Non-pigmented ciliary epithelial cell (primary cell): ENCODE measurements around the gene L3MBTL3.
"Not testable (repeated sequence)": the region's sequence is repeated elsewhere in the genome, so short reads cannot be mapped to it uniquely, and the experiment has no call there.

Experiments
- DNase-seq: peaks from one replicate; pipeline ENCODE4 v3.0.0-alpha.2; 2010; ENCODE audit warnings: low read depth

L3MBTL3 gene

GRCh38 chr6:130076512-130076911 lies 58.1 kb downstream of the L3MBTL3 start:
- no peak for DNase-seq

- DNase-seq, result no peak
These were observed 72.4 kb downstream of the L3MBTL3 start for GRCh38 chr6:130090796-130091195.

DNA sequence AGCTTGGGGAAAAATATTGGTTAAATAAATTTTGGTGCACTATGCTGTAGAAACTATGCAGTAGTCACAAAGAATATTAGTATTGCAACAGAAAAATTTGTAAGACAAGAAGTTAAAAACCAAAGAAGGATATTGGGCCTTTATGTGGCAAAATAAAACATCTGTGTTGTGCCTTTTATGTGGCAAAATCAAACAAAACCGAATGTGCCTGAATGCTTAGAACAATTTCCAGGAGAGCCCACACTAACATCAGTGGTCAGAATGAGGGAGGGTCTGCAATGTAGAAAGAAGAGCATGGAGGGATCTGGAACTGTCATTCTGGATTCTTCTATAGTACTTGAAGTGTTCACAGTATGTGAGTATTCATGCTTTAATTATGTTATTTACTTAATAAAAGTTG lies 75.2 kb downstream of the L3MBTL3 start:
- DNase-seq, result no peak

DNA sequence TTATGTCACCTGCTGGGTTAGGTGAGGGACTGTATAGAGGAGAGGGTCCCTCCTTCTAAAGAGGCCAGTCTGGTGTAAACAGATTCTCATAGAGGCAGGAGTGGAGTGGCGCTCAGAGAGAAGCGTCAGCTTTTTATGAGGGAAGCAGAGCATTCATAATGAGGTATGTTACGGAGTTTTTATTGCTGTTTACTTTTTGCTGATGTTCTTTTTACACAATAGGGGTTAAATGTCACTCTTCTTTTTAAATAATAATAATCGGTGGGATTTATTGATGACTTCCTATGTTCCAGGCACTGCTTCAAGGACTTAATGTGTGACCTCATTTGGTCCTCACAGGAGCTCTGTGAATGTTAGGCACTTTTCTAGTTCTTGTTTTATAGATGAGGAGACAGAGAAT lies 79.9 kb downstream of the L3MBTL3 start:
- DNase-seq, result no peak

GRCh38 chr6:130099119-130099518 lies 80.7 kb downstream of the L3MBTL3 start:
- no peak for DNase-seq

- no peak for DNase-seq
These were observed 87.8 kb downstream of the L3MBTL3 start for GRCh38 chr6:130105996-130106704.

DNA sequence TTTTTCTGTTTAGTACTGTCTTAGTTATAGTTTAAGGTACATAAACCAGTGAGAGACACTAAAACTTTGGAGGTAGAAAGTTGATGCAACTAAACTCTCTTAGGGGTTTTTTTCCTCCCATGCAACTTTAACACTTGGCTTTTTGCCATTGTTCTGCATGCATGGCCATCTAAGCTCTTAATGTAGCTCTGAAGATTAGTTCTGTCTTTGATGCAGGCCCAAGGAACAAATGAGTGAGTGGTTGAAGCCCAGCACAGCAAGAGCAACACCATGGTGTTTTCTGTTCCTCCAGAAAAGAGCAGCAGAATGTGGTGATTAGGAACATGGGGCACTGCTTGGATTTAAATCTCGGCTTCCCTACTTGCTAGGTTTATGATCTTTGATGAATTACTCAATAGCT lies 89.3 kb downstream of the L3MBTL3 start:
- no peak for DNase-seq

- DNase-seq, result no peak
These were observed 92.7 kb downstream of the L3MBTL3 start for GRCh38 chr6:130111031-130111430.

DNA sequence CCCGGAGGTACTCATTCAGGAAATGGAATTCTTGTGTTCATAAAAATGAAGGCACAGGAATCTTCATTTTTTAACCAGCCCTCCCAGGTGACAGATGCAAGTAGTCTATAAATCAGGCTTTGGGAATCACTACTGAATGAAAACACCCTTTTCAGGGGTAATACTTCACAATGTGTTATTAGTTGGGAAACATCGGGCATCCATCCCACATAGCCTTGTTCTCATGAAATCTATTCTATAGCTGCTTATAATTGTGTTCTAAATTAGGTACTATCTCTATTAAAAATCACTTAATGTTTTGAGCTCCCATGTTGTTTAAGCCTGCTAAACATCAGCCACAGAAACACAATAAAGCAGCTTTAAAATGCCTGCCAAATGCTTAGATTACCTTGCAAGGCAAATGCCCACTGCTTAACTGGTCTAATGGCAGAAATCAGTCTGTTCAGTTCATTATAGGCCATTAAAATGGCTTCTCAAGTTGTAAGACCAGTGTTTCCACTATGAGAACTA lies 94.9 kb downstream of the L3MBTL3 start:
- DNase-seq, result no peak

GRCh38 chr6:130115036-130115435 lies 96.7 kb downstream of the L3MBTL3 start:
- no peak for DNase-seq

GRCh38 chr6:130116273-130116672 lies 97.9 kb downstream of the L3MBTL3 start:
- DNase-seq, result no peak

GRCh38 chr6:130117187-130117701 lies 98.9 kb downstream of the L3MBTL3 start:
- DNase-seq, result not testable (repeated sequence)

GRCh38 chr6:130118236-130118635 lies 99.9 kb downstream of the L3MBTL3 start:
- DNase-seq, result no peak

DNA sequence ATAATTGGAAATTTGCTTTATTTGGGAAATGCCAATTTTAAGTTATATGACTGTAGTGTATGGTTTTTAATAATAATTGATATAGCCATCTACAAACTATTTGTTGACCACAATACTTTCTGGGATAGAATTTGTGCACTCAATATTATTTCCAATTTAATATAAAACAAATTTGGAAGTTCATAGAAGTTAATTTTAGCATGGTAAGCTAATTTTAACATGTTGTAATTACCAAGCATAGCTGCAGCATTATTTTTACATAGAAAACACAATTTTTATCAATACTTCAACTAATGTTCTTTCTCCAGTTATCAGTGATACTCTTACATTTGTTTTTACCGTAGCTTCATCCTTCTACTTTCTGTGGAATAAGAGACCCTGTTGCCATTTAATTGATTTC lies 100.8 kb downstream of the L3MBTL3 start:
- DNase-seq, result no peak

DNA sequence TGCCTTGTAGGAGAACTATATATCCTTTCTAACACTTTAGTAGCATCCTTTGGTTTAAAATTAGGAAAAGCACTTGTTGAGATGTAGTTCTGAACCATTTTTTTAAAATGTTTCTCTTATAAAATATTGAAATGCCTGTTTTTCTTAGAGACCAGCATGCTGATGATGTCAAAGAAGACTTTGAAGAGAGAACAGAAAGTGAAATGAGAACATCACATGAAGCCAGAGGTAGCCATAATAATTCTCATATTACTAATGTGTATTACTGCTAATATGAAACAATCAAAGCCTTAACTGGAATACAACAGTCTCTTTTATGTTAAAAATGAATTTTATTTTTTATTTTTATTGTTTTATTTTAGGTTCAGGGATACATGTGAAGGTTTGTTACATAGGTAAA lies 102.3 kb downstream of the L3MBTL3 start:
- no peak for DNase-seq

- DNase-seq, result no peak
These were observed 103.9 kb downstream of the L3MBTL3 start for GRCh38 chr6:130122243-130122642.

DNA sequence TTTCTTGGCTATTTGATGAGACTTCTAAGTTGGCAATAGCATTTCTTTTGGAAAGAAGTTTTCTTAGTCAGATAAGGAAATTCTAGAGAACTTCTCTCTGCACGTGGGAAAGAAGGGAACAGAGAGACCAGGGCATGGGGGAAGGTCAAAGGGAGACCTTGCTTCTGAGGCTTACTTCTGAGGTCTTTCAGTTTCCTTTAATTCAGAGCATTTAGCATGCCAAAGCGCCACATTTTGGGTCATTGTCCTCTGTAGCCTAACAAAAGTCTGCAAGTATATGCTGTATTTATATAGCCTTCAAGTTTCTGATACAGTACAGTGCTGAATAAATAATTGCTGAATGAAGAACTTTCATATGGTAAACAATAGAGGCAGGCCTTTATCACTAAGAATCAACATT lies 108.8 kb downstream of the L3MBTL3 start:
- no peak for DNase-seq

- DNase-seq, result no peak
These were observed 109.9 kb downstream of the L3MBTL3 start for GRCh38 chr6:130128326-130128725.

DNA sequence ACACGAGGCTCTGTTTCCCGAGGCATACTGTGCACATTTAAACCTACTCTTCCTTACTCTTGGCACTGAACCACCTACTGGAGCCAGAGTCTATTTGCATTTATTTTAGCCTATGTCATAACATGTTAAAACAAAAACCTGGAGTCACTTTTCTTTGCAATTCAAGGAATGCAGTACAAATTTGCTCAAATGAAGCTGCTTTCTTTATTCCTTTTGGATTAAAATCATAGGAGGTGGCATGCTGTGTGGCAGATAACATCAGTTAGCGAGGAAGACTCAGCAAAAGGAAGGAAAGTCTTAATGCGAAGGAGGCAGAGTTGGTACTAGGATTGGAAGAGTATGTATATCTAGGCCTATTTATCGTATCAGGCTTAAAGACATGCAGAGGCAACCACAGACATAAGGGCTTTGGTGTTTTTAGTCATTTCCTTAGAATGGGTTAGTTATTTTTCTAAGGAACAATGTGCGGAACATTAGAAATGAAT lies 111.4 kb downstream of the L3MBTL3 start:
- peak; percentile 18 for DNase-seq

GRCh38 chr6:130132286-130132701 lies 113.9 kb downstream of the L3MBTL3 start:
- no peak for DNase-seq

GRCh38 chr6:130134582-130134981 lies 116.2 kb downstream of the L3MBTL3 start:
- DNase-seq, result no peak

GRCh38 chr6:130136798-130137197 lies 118.4 kb downstream of the L3MBTL3 start:
- DNase-seq, result no peak

GRCh38 chr6:130138116-130138908 lies 119.9 kb downstream of the L3MBTL3 start:
- DNase-seq, result no peak
